GM19395 (cell line): ENCODE results near the gene DCP1A.

Experiments used
- ATAC-seq: cut with Tn5 transposase; IDR thresholded peaks from one replicate; pipeline ENCODE4 v1.9.1; 2021; ENCODE audit warnings: mild to moderate bottlenecking, moderate library complexity; ENCODE audit not compliant: unreplicated experiment

DCP1A gene

DNA sequence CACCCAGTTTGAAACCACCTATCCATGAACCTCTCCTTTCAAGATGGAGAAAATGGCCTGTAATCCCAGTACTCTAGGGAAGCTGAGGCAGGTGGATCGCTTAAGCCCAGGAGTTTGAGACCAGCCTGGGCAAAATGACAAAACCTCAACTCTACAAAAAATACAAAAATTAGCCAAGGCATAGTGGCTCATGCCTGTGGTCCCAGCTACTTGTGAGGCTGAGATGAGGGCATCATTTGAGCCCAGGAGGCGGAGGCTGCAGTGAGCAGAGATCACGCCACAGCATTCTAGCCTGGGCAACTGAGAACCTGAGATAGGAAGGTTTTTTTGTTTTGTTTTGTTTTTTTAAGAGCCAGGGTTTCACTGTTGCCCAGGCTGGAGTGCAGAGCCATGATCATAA is 96.9 kb downstream of the DCP1A start:
- ATAC-seq = no peak

DNA sequence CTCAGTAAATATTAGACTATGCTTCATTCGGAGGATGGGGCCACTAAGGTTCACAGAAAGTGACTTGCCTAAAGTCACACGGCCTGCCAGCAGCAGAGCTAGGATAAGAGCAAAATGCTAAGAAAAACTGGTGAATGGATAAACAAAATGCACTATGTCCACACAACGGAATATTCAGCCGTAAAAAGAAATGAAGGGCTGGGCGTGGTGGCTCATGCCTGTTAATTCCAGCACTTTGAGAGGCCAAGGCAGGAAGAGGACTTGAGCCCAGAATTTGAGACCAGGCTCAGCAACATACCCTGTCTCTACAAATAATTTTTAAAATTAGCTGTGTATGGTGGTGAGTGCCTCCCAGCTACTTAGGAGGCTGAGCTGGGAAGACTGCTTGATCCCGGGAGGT is 99.2 kb downstream of the DCP1A start:
- no peak for ATAC-seq

DNA sequence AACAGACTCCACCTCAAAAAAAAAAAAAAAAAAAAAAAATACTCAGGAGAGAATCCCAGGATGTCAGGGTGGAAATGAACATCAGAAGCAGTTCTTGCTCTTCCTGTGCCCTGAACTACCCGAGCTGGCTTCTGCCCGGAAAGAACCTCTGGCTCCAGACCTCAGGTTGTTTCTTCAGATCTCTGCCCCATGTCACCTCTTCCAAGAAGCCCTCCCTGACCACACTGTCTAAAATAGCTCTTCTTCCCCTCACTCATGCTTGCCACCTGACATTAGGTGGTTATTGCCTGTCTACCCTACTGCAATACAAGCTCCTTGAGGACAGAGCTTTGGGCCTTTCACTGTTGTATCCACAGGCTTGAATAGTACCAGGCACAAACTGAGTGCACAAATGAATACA is 99.7 kb downstream of the DCP1A start:
- no peak for ATAC-seq

DNA sequence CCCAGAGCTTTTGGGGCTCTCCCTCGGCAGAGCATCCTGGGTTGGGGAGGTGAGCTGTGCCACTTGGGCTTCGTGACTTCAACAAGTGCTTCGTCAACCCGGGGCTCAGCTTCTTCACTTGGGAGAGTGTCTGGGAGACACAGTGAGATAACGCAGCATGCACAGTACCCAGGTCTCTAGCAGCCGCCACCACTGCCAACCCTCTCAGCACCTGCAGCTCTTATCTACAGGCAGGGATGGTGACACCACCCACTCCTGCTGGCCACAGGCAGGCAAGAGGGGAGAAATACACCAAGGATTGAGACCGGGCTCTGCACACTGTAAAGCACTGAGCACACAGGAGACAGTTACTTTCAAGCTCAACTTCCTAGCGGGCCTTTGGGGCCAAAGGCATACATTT is 103.1 kb downstream of the DCP1A start:
- ATAC-seq = no peak

DNA sequence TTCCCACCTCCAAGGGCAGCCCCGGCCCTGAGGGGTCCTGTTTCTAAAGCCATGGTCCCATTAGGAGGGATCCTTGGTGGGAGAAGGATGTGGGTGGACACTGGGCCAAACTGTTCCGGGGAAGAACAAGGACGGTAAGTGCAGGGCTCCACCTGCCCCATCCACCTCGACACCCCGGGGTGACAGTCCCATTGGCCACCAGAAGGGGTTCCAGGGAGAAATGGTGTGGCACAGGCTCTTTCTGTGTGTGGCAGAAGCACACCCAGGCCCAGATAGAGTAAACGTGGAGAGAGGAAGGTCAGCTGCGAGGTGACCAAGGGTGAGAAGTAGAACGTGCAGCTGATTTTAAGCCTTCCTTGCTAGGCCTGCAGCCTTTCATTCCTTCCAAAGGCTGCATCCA is 103.6 kb downstream of the DCP1A start:
- no peak for ATAC-seq

DNA sequence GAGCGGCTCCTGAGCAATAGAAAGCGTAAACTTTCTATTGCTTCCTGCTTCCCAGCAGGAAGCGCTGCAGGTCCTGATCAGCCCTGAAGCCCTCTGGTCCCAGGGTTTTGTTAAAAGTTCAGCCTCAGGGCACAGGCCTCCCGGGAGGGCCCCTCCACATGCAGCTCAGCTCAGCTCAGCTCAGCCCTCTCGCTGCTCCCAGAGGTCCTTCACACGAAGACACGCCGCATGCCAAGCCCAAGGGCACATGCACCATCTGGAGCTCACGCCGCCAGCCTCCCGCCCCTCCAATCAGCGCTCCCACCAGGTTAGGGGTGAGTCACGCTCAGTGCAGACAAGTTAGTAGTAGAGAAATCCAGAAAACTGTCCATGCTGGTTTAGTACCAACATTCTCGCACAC is 104.2 kb downstream of the DCP1A start:
- ATAC-seq = no peak

DNA sequence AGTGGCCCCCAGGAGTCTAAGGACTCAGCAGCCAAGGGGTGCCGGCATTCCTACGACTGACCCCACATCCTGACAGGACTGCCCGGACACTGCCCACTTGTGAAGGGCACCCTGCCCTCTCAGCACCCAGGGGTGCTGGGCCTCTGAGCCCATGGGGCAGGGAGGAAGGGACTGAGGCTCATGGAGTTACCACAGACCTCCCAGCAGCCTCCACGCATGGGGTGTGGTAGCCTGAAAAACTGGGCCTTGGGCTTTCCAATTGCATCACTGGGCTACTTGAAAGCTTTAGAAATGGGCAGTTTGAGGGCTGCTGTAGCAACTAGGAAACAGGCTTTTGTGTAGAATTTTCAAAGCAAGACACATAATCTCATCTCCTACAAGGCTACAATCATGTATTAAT is 104.7 kb downstream of the DCP1A start:
- no peak for ATAC-seq

DNA sequence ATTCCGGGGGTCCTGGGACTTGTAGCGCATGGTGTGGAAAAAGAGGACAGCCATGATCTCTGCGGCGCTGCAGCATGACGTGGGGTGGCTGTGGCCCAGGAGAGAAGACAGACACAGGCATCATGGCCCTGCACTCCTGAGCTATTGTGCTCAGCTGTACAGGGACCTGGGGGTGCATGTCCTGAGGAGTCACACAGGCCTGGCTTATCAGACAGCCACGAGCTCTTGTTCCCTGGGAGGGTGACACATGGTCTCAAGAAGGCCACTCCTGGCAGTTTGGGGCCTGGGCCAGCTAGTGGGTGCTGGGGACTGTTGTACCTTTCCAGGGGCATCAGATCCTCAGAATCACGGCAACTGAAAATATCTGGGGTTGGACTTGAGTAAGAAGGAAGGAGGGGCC is 105.2 kb downstream of the DCP1A start:
- ATAC-seq = no peak

DNA sequence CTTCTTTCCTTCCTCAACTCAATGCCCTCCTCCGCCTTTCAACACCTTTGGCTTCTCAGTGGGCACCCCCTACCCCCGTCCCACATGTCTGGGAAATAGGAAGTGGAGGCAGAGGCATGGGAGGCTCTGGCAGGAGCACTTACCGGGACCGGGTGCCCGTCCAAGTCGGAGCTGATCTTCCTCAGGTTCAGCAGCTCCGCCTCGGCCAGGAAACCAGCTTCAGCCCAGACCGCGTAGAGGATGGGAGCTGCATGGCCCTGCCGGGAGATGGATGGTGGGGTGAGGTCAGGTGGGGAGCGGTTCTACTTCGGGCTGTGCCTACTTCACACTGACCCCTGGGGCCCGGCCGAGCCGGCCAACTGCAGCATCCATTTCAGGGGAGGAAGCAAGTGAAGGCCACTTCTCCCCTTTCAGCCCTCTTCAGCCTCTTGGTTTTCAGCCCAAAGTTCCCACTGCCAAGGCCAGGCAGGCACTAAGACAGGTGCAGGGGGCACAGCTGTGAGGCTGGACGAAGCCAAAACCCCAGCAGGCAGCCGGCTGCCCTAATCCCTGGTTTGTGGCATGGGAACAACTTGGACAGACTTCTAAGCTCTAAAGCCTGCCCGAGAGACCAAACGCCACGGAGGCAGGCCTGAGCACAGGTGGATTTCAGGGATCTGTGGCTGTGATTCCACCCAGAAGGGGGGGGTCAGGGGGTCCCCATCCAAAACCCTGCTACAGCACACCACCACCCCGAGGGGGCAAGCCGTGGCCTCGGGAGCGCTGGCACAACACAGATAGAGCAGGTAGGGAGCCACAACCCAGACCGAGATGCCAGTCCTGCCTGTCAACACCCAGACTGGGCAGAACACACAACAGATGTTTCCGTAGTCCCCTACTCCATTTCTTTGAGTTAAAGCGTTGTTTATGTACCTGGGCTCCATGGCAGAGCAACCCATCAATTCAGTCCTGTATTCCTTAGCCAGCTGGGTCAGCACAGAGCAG is 106.1 kb downstream of the DCP1A start:
- no peak for ATAC-seq

DNA sequence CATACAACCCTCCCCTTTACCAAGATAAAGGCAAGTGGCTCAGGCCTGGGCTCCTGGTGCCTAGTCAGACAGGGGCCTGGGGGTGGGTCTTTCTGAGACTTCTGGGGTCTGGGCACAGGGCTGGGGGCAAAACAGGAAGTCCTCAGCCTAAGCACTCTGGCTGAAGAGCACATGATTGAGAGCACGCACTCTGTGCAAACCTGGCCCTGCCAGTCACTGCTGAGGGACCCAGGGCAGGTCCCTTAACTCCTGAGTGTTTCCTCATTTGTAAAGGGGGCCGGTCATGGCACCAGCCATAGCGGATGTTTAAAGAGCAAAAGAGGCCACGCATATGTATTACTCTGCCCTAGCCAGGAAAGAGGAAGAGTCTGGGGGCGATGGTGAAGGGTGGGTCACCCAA is 107.5 kb downstream of the DCP1A start:
- no peak for ATAC-seq

DNA sequence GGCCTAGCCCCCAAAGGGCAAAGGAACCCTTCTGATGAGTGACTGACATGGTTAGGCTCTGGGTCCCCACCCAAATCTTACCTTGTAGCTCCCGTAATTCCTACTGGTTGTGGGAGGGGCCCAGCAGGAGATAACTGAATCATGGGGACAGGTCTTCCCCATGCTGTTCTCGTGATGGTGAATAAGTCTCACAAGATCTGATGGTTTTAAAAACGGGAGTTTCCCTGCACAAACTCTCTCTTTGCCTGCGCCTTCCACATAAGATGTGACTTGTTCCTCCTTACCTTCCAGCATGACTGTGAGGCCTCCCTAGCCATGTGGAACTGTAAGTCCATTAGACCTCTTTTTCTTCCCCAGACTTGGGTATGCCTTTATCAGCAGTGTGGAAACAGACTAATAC is 108.5 kb downstream of the DCP1A start:
- ATAC-seq = no peak

DNA sequence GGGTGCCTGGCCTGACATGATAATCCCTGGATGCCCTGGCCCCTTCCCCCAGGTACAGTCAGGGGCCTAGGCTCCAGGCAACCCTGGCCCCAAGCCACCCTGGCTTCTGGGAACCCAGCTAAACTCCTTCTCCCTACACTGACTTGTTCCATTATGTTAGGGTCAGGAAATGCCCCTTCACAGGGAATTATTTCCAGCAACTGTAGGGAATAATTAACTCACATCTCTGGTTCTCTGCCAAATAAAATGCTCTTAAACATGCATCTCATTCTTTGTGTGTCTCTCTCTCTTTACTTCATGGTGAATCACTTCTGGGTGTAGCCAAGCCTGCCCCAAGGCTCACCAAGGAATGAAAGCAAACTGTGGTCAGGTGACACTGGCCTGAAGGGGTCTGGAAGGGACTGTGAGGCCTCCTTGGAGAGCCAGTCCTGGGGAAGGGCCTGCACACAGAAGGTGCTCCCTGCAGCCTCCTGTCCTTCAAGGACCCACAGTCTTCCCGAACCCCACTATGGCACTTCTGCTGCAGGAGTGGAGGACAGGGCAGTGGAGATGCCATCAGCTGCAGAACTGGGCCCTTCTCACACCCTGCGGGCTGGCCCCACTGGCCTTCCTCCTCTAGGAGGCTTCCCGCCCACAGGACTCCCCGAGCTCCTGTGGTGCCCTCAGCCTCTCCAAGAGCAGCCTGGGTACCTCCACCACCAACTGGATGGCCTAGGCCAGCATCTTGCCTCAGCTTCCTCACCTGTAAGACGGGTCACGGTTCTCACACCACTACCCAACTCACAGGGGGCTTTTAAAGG is 109.1 kb downstream of the DCP1A start:
- ATAC-seq = no peak

DNA sequence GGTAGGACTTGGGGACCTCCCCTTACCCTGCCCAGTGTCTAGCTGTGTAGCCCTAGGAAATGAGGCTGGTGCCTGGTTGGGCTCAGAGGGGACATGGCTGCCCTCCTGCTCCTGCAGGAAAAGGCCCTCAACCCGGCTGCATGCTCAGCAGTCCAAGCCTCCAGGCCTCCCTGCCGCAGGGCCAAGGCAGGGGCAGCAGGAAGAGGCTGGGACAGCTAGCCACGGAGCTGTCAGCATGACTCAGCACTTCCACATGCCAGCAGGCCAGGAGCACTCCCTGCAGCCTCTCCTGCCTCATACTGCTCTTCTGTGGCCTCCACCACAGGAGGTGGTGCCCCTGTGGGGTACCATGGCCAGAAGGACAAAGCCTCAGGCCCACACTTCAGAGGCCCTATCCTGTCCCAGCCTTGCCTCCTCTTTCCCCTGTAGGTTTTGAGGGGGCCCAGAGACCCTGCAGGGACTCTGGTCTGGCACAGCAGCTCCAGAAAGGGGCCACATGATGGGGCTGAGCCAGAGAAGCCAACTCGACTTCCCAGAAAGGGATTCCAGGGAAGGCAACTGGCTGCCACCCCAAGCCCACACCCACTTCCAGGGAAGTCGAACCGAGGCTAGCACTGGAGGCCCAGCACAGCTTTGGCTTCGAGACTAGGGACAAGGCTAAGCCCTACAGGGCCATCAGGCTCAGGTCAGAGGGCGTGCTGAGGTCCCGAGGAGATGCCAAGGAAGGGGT is 111.1 kb downstream of the DCP1A start:
- no peak for ATAC-seq

DNA sequence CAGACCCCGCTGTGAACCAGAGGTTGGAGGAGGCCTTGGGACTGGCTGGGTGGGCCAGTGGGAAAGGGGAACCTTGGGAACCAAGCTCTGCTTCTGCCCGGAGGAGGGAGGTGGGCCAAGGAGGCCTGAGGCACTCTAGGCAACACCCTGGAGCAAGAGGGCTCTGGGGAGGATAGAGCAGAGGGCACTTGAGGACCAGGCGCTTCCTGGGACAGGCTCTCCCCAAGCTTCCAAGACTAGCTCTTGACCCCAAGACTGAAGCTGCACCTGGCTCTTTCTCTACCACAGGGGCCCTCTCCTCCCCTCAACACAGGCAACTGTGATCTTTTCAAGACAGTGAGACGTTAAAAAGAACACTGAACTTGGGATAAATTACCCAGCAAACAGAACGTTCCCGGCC is 111.8 kb downstream of the DCP1A start:
- ATAC-seq = no peak

DNA sequence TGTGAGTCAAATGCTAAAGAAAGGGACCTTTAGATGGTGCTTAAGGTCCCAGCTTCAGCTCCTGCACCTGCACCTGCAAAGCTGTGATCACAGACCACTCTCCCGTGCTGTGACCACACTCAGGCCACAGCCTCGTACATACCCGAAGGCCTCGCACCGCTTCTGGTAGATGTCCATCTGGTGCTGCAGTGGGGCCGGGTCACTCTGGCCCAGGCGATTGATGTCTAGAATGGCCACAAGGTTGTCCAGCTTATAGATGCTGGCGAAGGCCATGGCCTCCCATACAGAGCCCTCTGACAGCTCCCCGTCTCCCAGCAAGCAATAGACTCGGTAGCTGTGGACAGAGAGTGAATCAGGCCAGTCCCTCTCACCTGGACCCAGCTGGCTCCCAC is 112.5 kb downstream of the DCP1A start:
- no peak for ATAC-seq

DNA sequence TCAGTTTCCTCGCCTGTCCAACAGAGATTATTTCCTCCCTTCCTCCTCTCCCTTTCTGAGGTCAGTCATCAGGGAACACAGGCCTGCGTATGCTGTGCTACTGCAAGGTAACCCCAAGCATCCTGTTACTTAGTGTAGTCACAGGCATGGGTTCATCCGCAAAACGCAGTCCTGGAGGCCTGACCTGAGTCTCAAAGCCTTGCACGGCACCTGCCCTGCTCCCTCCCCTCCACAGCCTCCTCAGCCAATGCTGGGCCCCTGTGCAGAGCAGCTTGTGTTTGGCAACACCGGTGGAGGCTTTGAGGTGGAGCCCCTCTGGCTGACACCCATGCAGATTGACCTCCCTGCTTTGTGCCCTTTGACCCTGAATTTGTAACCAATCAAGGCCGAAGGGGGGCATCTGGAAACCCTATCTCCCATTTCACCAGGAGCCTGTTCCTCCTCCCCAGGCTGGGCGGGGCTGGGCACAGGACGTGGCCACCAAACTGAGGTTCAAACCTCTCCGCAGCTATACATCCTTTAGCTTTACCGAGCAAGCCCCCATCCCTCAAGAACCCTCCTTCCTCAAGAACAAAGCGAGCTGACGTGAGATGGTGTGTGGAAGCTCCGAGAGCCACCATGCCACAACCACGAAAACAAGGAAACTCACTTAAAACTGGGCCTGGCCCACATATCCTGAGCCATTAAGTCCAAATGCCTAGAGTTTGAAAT is 113.1 kb downstream of the DCP1A start:
- ATAC-seq = no peak
